HepG2 (cell line): ENCODE results near the gene MTUS2. TPM values are rescaled to one million over a fixed set of nuclear protein-coding genes. Genes with fewer than 3 reads are reported as not detected.

Experiments
- ATAC-seq: fragments of 200-7000 bp; cut with Tn5 transposase; 3 replicates; pipeline ENCODE4 v1.9.1; 2020; ENCODE audit warnings: mild to moderate bottlenecking, moderate library complexity
- BruUV-seq: library from RNA; stranded (reverse); fragments of 400-500 nt; replicated peaks from 2 replicates; lab custom pipeline; 2021; lab: Mats Ljungman, UMichigan
- CTCF ChIA-PET: fragments of 300-600 bp; formaldehyde crosslinking; extraction: SDS; loops from one replicate; lab custom pipeline; 2021; ENCODE audit warnings: low total read pairs, inconsistent platforms, low intra/inter-chr PET ratio; lab: Yijun Ruan, JAX
- POLR2A ChIA-PET: fragments of 350-600 bp; sonication (Branson Sonifier 250); formaldehyde crosslinking; loops from one replicate; lab custom pipeline; 2020; ENCODE audit warnings: antibody characterized with exemption, inconsistent platforms; lab: Yijun Ruan, JAX
- DNase-seq: peaks from one replicate; pipeline ENCODE4 v3.0.0-alpha.2; 2015; ENCODE audit warnings: low spot score
- FAIRE-seq: peaks from 3 replicates; lab custom pipeline; 2011; peaks lifted over from hg19 to GRCh38; lab: Jason Lieb, UNC
- H2AFZ ChIP-seq: one replicate; pipeline ENCODE4 v1.6.1; 2011; ENCODE audit warnings: low read length, inconsistent platforms
- H3K27ac ChIP-seq: fragments of 300-600 bp; 3 replicates; pipeline ENCODE4 v1.8.0; 2011; ENCODE audit warnings: mixed run types, mild to moderate bottlenecking, mixed read lengths, low read length, inconsistent platforms; ENCODE audit not compliant: insufficient read depth; ENCODE audit errors: extremely low read length
- H3K27me3 ChIP-seq, 2 experiments: fragments of 200-600 bp in 1 of 2; 2 replicates in 1 of 2; 3 replicates in 1 of 2; pipeline versions ENCODE4 v1.6.0 to v1.8.0; 2011; ENCODE audit warnings: low read length in 2 of 2, mild to moderate bottlenecking in 2 of 2, moderate library complexity in 2 of 2, inconsistent platforms in 1 of 2; ENCODE audit not compliant: insufficient read depth in 2 of 2, control insufficient read depth in 1 of 2
- H3K36me3 ChIP-seq, 2 experiments: fragments of 200-600 bp in 1 of 2; replicated peaks in 1 of 2; 2 replicates in 1 of 2; 3 replicates in 1 of 2; pipeline versions ENCODE4 v1.5.1 to v1.8.0; 2011; ENCODE audit warnings: low read length in 2 of 2, inconsistent platforms in 1 of 2; ENCODE audit not compliant: insufficient read depth in 2 of 2, control insufficient read depth in 1 of 2
- H3K4me1 ChIP-seq: 2 replicates; pipeline ENCODE4 v1.5.1; 2012; ENCODE audit warnings: low read length, inconsistent platforms; ENCODE audit not compliant: insufficient read depth
- H3K4me2 ChIP-seq: 2 replicates; pipeline ENCODE4 v1.6.0; 2011; ENCODE audit warnings: low read depth, low read length, inconsistent platforms
- H3K4me3 ChIP-seq, 3 experiments: fragments of 200-600 bp in 1 of 3; sonication (generic), shearing (Covaris generic) in 1 of 3; replicated peaks in 1 of 3; 2 replicates each; pipeline ENCODE4 v1.5.1; 2011 to 2016; ENCODE audit warnings: low read length in 3 of 3, inconsistent platforms in 2 of 3, low read depth in 2 of 3, mild to moderate bottlenecking in 2 of 3, control low read depth in 1 of 3, mixed read lengths in 1 of 3; ENCODE audit not compliant: insufficient read depth in 1 of 3
- H3K79me2 ChIP-seq: one replicate; pipeline ENCODE4 v1.6.1; 2011; ENCODE audit warnings: low read length, inconsistent platforms; ENCODE audit not compliant: insufficient read depth
- H3K9ac ChIP-seq: 2 replicates; pipeline ENCODE4 v1.6.0; 2011; ENCODE audit warnings: mild to moderate bottlenecking, low read depth, low read length, inconsistent platforms; ENCODE audit not compliant: insufficient read depth
- H3K9me3 ChIP-seq: 2 replicates; pipeline ENCODE4 v1.5.1; 2012; ENCODE audit warnings: mild to moderate bottlenecking, low read length
- H4K20me1 ChIP-seq: 2 replicates; pipeline ENCODE4 v1.6.0; 2011; ENCODE audit warnings: inconsistent platforms, mild to moderate bottlenecking, low read length, moderate library complexity; ENCODE audit not compliant: insufficient read depth
- AGO2 ChIP-seq: fragments of 200-400 bp; formaldehyde crosslinking; optimal IDR thresholded peaks from 2 replicates; pipeline ENCODE3; 2017; ENCODE audit warnings: mild to moderate bottlenecking, low read depth, low read length, moderate library complexity
- BCLAF1 ChIP-seq: fragments of 450-650 bp; IDR thresholded peaks from 2 replicates; pipeline ENCODE4 v1.6.1; 2017; ENCODE audit warnings: mild to moderate bottlenecking
- EED ChIP-seq: sonication (generic); formaldehyde crosslinking; IDR thresholded peaks from 2 replicates; pipeline ENCODE4 v1.5.0; 2020; ENCODE audit warnings: mild to moderate bottlenecking, missing genetic modification reagents
- FOXJ3 ChIP-seq: sonication (generic); formaldehyde crosslinking; IDR thresholded peaks from 2 replicates; pipeline ENCODE4 v1.4.0; 2020; ENCODE audit warnings: missing genetic modification reagents, mild to moderate bottlenecking, borderline replicate concordance
- FOXK1 ChIP-seq: sonication (generic); formaldehyde crosslinking; IDR thresholded peaks from 2 replicates; pipeline ENCODE4 v1.4.0; 2020; ENCODE audit warnings: low read depth, missing genetic modification reagents, borderline replicate concordance
- GATAD2A ChIP-seq: IDR thresholded peaks from 2 replicates; pipeline ENCODE4 v1.6.1; 2016
- HNF1B ChIP-seq: sonication (generic); formaldehyde crosslinking; IDR thresholded peaks from 2 replicates; pipeline ENCODE4 v1.5.1; 2020; ENCODE audit warnings: mild to moderate bottlenecking, moderate library complexity, missing genetic modification reagents
- MBNL3 ChIP-seq: fragments of 250-450 bp; sonication (Bioruptor Pico); conservative IDR thresholded peaks from 2 replicates; pipeline ENCODE4 v1.8.0; 2022; ENCODE audit warnings: mild to moderate bottlenecking, inconsistent platforms
- PCBP2 ChIP-seq: fragments of 200-400 bp; formaldehyde crosslinking; optimal IDR thresholded peaks from 2 replicates; pipeline ENCODE3; 2018; ENCODE audit warnings: low read length, low read depth; ENCODE audit not compliant: poor library complexity, severe bottlenecking
- ZBTB10 ChIP-seq: sonication (generic); formaldehyde crosslinking; IDR thresholded peaks from 2 replicates; pipeline ENCODE4 v1.4.0; 2020; ENCODE audit warnings: missing genetic modification reagents, borderline replicate concordance
- ZHX2 ChIP-seq, 2 experiments: sonication (generic) in 1 of 2; formaldehyde crosslinking in 1 of 2; IDR thresholded peaks; 2 replicates each; pipeline versions ENCODE4 v1.6.1 to v1.9.0; 2014 to 2022; ENCODE audit warnings: antibody characterized with exemption in 1 of 2, borderline replicate concordance in 1 of 2, inconsistent platforms in 1 of 2, low read depth in 1 of 2, missing genetic modification reagents in 1 of 2
- WGBS: methylation state at CpG from one replicate; pipeline ENCODE4 v1.1.6; 2017; ENCODE audit warnings: low lambda C conversion rate; 5-methylcytosine and 5-hydroxymethylcytosine counted together
- in situ Hi-C: cut with HindIII; loops from 2 replicates; pipeline ENCODE4 v1.10.0; 2017; ENCODE audit warnings: low pct_unique_long_range_greater_than_20kb; ENCODE audit not compliant: extremely low pct_ligation_motif_present
- intact Hi-C: fragments of 100-400 bp; cut with micrococcal nuclease; formaldehyde crosslinking; loops from one replicate; pipeline ENCODE4 v1.10.0; 2022; ENCODE audit not compliant: unreplicated experiment
- polyA plus RNA-seq, 8 experiments: library from polyadenylated mRNA; depleted of rRNA in 3 of 8; stranded (reverse) in 7 of 8; unstranded in 1 of 8; fragments of >200 nt; fragmentation: Illumina TruSeq in 4 of 8; extraction: Trizol in 4 of 8; gene quantifications; 2 replicates each; pipeline versions ENCODE4 v1.2.1 to v1.2.3, GENCODE V29; 2011 to 2016; ENCODE audit warnings: low read depth in 4 of 8, missing spikeins in 1 of 8, mixed read lengths in 1 of 8; ENCODE audit not compliant: insufficient read depth in 1 of 8
- total RNA-seq, 5 experiments: library from RNA; depleted of rRNA; stranded (reverse); fragments of >200 nt; fragmentation: Illumina TruSeq; extraction: Trizol; gene quantifications; 2 replicates each; pipeline ENCODE4 v1.2.3, GENCODE V29; 2016; ENCODE audit warnings: low read depth in 1 of 5

The MTUS2 gene
- total and polyA plus RNA-seq, 2 of the 13 experiments (the other 11 are each of a cell fraction or from before 2014, with no cell fraction given) = not detected

GRCh38 chr13:29355029-29355428 is 534.9 kb downstream of the MTUS2 start:
- H3K36me3 ChIP-seq = no peaks in the 10 kb centered on the region
- no peaks in the 10 kb centered on the region for H4K20me1 ChIP-seq
- 15% methylated on average over 6 of the region's 6 CpGs for WGBS
- CTCF ChIA-PET = no interaction called here
- H3K79me2 ChIP-seq = no peaks in the 10 kb centered on the region
- peaks cover 0 to 18% of the 10 kb centered on the region in 2 experiments; a peak in 2 of 5 replicates for H3K27me3 ChIP-seq
- H3K9ac ChIP-seq = no peak overlapping the region
- no peak for FAIRE-seq
- in situ Hi-C loops (no loop called here), intact Hi-C loops (no loop called here)
- no peak overlapping the region for H3K27ac ChIP-seq
- no peaks in the 10 kb centered on the region for H3K4me1 ChIP-seq
- no peak overlapping the region for H2AFZ ChIP-seq
- no peak overlapping the region for H3K4me2 ChIP-seq
- no peaks in the 10 kb centered on the region for H3K9me3 ChIP-seq
- no peak for DNase-seq
- POLR2A ChIA-PET = no interaction called here
- no peak overlapping the region for H3K4me3 ChIP-seq
- no TSS peak for BruUV-seq
- ATAC-seq = no peak
- TF ChIP-seq HNF1B (CRISPR knock-in tag) = no peak
- TF ChIP-seq FOXJ3 = no peak
- TF ChIP-seq EED = no peak
- TF ChIP-seq PCBP2 = no peak
- TF ChIP-seq BCLAF1 = no peak
- no peak for TF ChIP-seq ZHX2 (IDR thresholded peaks at IDR 0.05; ENCODE audit: low read depth)
- TF ChIP-seq ZHX2 (CRISPR knock-in tag; IDR thresholded peaks at IDR 0.05; ENCODE audit: borderline replicate concordance) = no peak
- no peak for TF ChIP-seq AGO2
- no peak for TF ChIP-seq MBNL3 (CRISPR knock-in tag)
- no peak for TF ChIP-seq ZBTB10 (CRISPR knock-in tag)
- no peak for TF ChIP-seq FOXK1
- no peak for TF ChIP-seq GATAD2A
